IPS-15b (cell line): ENCODE measurements around the gene LCE3C.
"Not testable (repeated sequence)": the region's sequence is repeated elsewhere in the genome, so short reads cannot be mapped to it uniquely, and the experiment has no call there.

ENCODE experiments used
- H3K27me3 ChIP-seq: one replicate; pipeline ENCODE4 v1.6.1; 2013; ENCODE audit warnings: low read length; ENCODE audit not compliant: control insufficient read depth, insufficient read depth
- H3K36me3 ChIP-seq: one replicate; pipeline ENCODE4 v1.6.1; 2013; ENCODE audit warnings: low read length; ENCODE audit not compliant: control insufficient read depth, insufficient read depth
- H3K4me1 ChIP-seq: one replicate; pipeline ENCODE4 v1.6.1; 2013; ENCODE audit warnings: mild to moderate bottlenecking, low read length; ENCODE audit not compliant: control insufficient read depth, insufficient read depth
- H3K4me3 ChIP-seq: one replicate; pipeline ENCODE4 v1.5.1; 2013; ENCODE audit warnings: low read depth, low read length
- H3K9ac ChIP-seq: one replicate; pipeline ENCODE4 v1.6.1; 2013; ENCODE audit warnings: low read depth, mild to moderate bottlenecking, low read length
- H3K9me3 ChIP-seq: one replicate; pipeline ENCODE4 v1.6.1; 2013; ENCODE audit warnings: mild to moderate bottlenecking, low read length; ENCODE audit not compliant: control insufficient read depth, insufficient read depth

Gene LCE3C

GRCh38 chr1:152599934-152600333 lies at the start of gene LCE3C:
LCE3C (plus strand) TSS chr1:152600234; CDS start chr1:152600732, 498 bp downstream.
- no peaks in the 10 kb centered on the region for H3K9me3 ChIP-seq
- H3K9ac ChIP-seq: no peak within 1 kb of the TSS
- H3K4me3 ChIP-seq: no peak within 1 kb of the TSS
- no peaks in the 10 kb centered on the region for H3K4me1 ChIP-seq
- no peaks in the 10 kb centered on the region for H3K27me3 ChIP-seq
- H3K36me3 ChIP-seq: no peaks in the 10 kb centered on the region

- Histone ChIP-seq H3K27me3 (no peaks in the 10 kb centered on the region), H3K36me3 (no peaks in the 10 kb centered on the region), H3K9ac (no peak overlapping the region), H3K4me1 (no peaks in the 10 kb centered on the region), H3K4me3 (no peak overlapping the region), H3K9me3 (peaks cover 13% of the 10 kb centered on the region)
These were observed 34.9 kb upstream of the LCE3C start for GRCh38 chr1:152565115-152565514.

- H3K9ac ChIP-seq: no peak overlapping the region
These were observed 34.4 kb upstream of the LCE3C start for GRCh38 chr1:152565535-152566215.

GRCh38 chr1:152566681-152567080 lies 33.4 kb upstream of the LCE3C start, which contains the start of gene LCE3E:
LCE3E (minus strand) TSS chr1:152566780; CDS start chr1:152566208, 572 bp downstream.
- H3K36me3 ChIP-seq: no peaks in the 10 kb centered on the region
- no peak within 1 kb of the TSS for H3K9ac ChIP-seq
- no peaks in the 10 kb centered on the region for H3K27me3 ChIP-seq
- H3K4me3 ChIP-seq: no peak within 1 kb of the TSS
- peaks cover 7% of the 10 kb centered on the region for H3K9me3 ChIP-seq
- no peaks in the 10 kb centered on the region for H3K4me1 ChIP-seq

More at GRCh38 chr1:152565535-152566215, 34.4 kb upstream of the LCE3C start:
- Histone ChIP-seq H3K9me3 (peaks cover 13% of the 10 kb centered on the region), H3K4me3 (no peak overlapping the region), H3K27me3 (no peaks in the 10 kb centered on the region), H3K4me1 (no peaks in the 10 kb centered on the region), H3K36me3 (no peaks in the 10 kb centered on the region)

- no peaks in the 10 kb centered on the region for H3K27me3 ChIP-seq
- no peak overlapping the region for H3K9ac ChIP-seq
- H3K36me3 ChIP-seq: no peaks in the 10 kb centered on the region
- no peak overlapping the region for H3K4me3 ChIP-seq
- H3K4me1 ChIP-seq: no peaks in the 10 kb centered on the region
- peaks cover 23% of the 10 kb centered on the region for H3K9me3 ChIP-seq
These were observed 22.9 kb upstream of the LCE3C start for GRCh38 chr1:152577168-152577567.

GRCh38 chr1:152579526-152579925 lies 20.5 kb upstream of the LCE3C start:
- H3K4me3 ChIP-seq, H3K27me3 ChIP-seq, H3K4me1 ChIP-seq, H3K36me3 ChIP-seq, H3K9ac ChIP-seq: not testable (repeated sequence)
- peaks cover 14% of the 10 kb centered on the region for H3K9me3 ChIP-seq

GRCh38 chr1:152580433-152580832 lies 19.6 kb upstream of the LCE3C start, which contains the start of gene LCE3D:
LCE3D (minus strand) TSS chr1:152580516; CDS start chr1:152579936, 580 bp downstream.
- no peak within 1 kb of the TSS for H3K9ac ChIP-seq
- peaks cover 14% of the 10 kb centered on the region for H3K9me3 ChIP-seq
- no peaks in the 10 kb centered on the region for H3K36me3 ChIP-seq
- no peaks in the 10 kb centered on the region for H3K27me3 ChIP-seq
- H3K4me3 ChIP-seq: no peak within 1 kb of the TSS
- no peaks in the 10 kb centered on the region for H3K4me1 ChIP-seq

- no peaks in the 10 kb centered on the region for H3K36me3 ChIP-seq
- no peak overlapping the region for H3K9ac ChIP-seq
- H3K9me3 ChIP-seq: peaks cover 11% of the 10 kb centered on the region
- H3K27me3 ChIP-seq: no peaks in the 10 kb centered on the region
- H3K4me1 ChIP-seq: no peaks in the 10 kb centered on the region
- no peak overlapping the region for H3K4me3 ChIP-seq
These were observed 17.4 kb upstream of the LCE3C start for GRCh38 chr1:152582647-152583046.

GRCh38 chr1:152585586-152585985 lies 14.4 kb upstream of the LCE3C start:
- Histone ChIP-seq H3K36me3 (no peaks in the 10 kb centered on the region), H3K4me1 (no peaks in the 10 kb centered on the region), H3K9me3 (peaks cover 8% of the 10 kb centered on the region)

GRCh38 chr1:152596986-152597385 lies 3.0 kb upstream of the LCE3C start:
- H3K4me1 ChIP-seq: no peaks in the 10 kb centered on the region
- no peak overlapping the region for H3K4me3 ChIP-seq
- H3K9ac ChIP-seq: no peak overlapping the region
- no peaks in the 10 kb centered on the region for H3K27me3 ChIP-seq
- no peaks in the 10 kb centered on the region for H3K9me3 ChIP-seq
- no peaks in the 10 kb centered on the region for H3K36me3 ChIP-seq

More at GRCh38 chr1:152585586-152585985, 14.4 kb upstream of the LCE3C start:
- H3K27me3 ChIP-seq: no peaks in the 10 kb centered on the region
- H3K9ac ChIP-seq: no peak overlapping the region
- no peak overlapping the region for H3K4me3 ChIP-seq

GRCh38 chr1:152613511-152613910 lies 13.5 kb downstream of the LCE3C start, which contains the start of gene LCE3B:
LCE3B (plus strand) TSS chr1:152613811; CDS start chr1:152613811, 0 bp downstream.
- H3K4me3 ChIP-seq: no peak within 1 kb of the TSS
- H3K36me3 ChIP-seq: no peaks in the 10 kb centered on the region
- no peaks in the 10 kb centered on the region for H3K27me3 ChIP-seq
- H3K9me3 ChIP-seq: peaks cover 2% of the 10 kb centered on the region
- H3K9ac ChIP-seq: no peak within 1 kb of the TSS
- H3K4me1 ChIP-seq: no peaks in the 10 kb centered on the region

- Histone ChIP-seq H3K4me3 (no peak overlapping the region), H3K9me3 (peaks cover 22% of the 10 kb centered on the region), H3K27me3 (no peaks in the 10 kb centered on the region), H3K36me3 (no peaks in the 10 kb centered on the region), H3K4me1 (no peaks in the 10 kb centered on the region), H3K9ac (no peak overlapping the region)
These were observed 22.0 kb downstream of the LCE3C start for GRCh38 chr1:152621993-152622392.
